Panc1 (cell line): ENCODE data around the gene ZNF407. TPM values are rescaled to one million over a fixed set of nuclear protein-coding genes. Genes with fewer than 3 reads are reported as not detected.

Experiments used
- ATAC-seq: fragments of 200-7000 bp; cut with Tn5 transposase; 2 replicates; pipeline ENCODE4 v1.9.1; 2020; ENCODE audit warnings: mild to moderate bottlenecking, moderate library complexity
- BruUV-seq: library from RNA; stranded (reverse); fragments of 400-500 nt; replicated peaks from 2 replicates; lab custom pipeline; 2021; lab: Mats Ljungman, UMichigan
- CTCF ChIA-PET: fragments of 300-600 bp; sonication (Branson Sonifier 250); formaldehyde crosslinking; loops from one replicate; lab custom pipeline; 2022; ENCODE audit warnings: antibody characterized with exemption; lab: Charles Lee
- POLR2A ChIA-PET: fragments of 300-600 bp; sonication (Branson Sonifier 250); formaldehyde crosslinking; loops from one replicate; lab custom pipeline; 2022; ENCODE audit warnings: antibody characterized with exemption; lab: Charles Lee
- DNase-seq: peaks from one replicate; pipeline ENCODE4 v3.0.0-alpha.2; 2010; ENCODE audit warnings: low read depth, low spot score
- H3K27ac ChIP-seq: 2 replicates; pipeline ENCODE4 v1.5.1; 2011; ENCODE audit warnings: mild to moderate bottlenecking, low read length, inconsistent platforms
- H3K27me3 ChIP-seq: fragments of 200-500 bp; sonication (Bioruptor generic); 2 replicates; pipeline ENCODE4 v1.6.0; 2014; ENCODE audit warnings: low read length, inconsistent platforms; ENCODE audit not compliant: control insufficient read depth, insufficient read depth
- H3K36me3 ChIP-seq: fragments of 200-500 bp; sonication (Bioruptor generic); 2 replicates; pipeline ENCODE4 v1.5.1; 2014; ENCODE audit warnings: inconsistent platforms, mild to moderate bottlenecking, low read length, moderate library complexity; ENCODE audit not compliant: control insufficient read depth, insufficient read depth
- H3K4me1 ChIP-seq: 2 replicates; pipeline ENCODE4 v1.5.1; 2011; ENCODE audit warnings: inconsistent platforms, mild to moderate bottlenecking, low read length, moderate library complexity; ENCODE audit not compliant: control insufficient read depth, insufficient read depth
- H3K4me3 ChIP-seq, 2 experiments: 2 replicates each; pipeline ENCODE4 v1.5.1; 2011 to 2012; ENCODE audit warnings: low read depth in 2 of 2, low read length in 2 of 2, mild to moderate bottlenecking in 2 of 2, inconsistent platforms in 1 of 2, moderate library complexity in 1 of 2
- H3K9me3 ChIP-seq: fragments of 200-500 bp; sonication (Bioruptor generic); 2 replicates; pipeline ENCODE4 v1.5.1; 2014; ENCODE audit warnings: low read depth, mild to moderate bottlenecking, inconsistent platforms, low read length, moderate library complexity; ENCODE audit not compliant: control insufficient read depth, insufficient read depth
- POLR2AphosphoS5 ChIP-seq: IDR thresholded peaks from 2 replicates; pipeline ENCODE4 v1.6.1; 2012; ENCODE audit warnings: mild to moderate bottlenecking, low read depth, low read length, moderate library complexity
- SIN3A ChIP-seq: IDR thresholded peaks from 2 replicates; pipeline ENCODE4 v1.6.1; 2012; ENCODE audit warnings: low read depth, mild to moderate bottlenecking, low read length, moderate library complexity, borderline replicate concordance; ENCODE audit not compliant: insufficient read depth
- TCF7L2 ChIP-seq: IDR thresholded peaks from 2 replicates; pipeline ENCODE4 v1.6.1; 2011; ENCODE audit warnings: mild to moderate bottlenecking, low read depth, low read length, inconsistent platforms
- in situ Hi-C: cut with HindIII; loops from 2 replicates; pipeline ENCODE4 v1.10.0; 2016; ENCODE audit warnings: low sequenced_read_pairs, low pct_unique_long_range_greater_than_20kb
- intact Hi-C: fragments of 100-400 bp; cut with micrococcal nuclease; formaldehyde crosslinking; loops from one replicate; pipeline ENCODE4 v1.10.0; 2022; ENCODE audit not compliant: unreplicated experiment
- total RNA-seq: library from RNA; stranded (reverse); gene quantifications from one replicate; pipeline ENCODE4 v1.2.1, GENCODE V29; 2021; ENCODE audit not compliant: unreplicated experiment
- TF ChIP-seq, protein P1 (sequence below), 2 experiments: IDR thresholded peaks; 2 replicates each; pipeline ENCODE4 v1.6.1; 2011 to 2012; ENCODE audit warnings: low read depth in 2 of 2, control low read depth in 1 of 2, low read length in 1 of 2, mild to moderate bottlenecking in 1 of 2, moderate library complexity in 1 of 2; ENCODE audit not compliant: insufficient read depth in 1 of 2
- TF ChIP-seq, protein P2 (sequence below): fragments of 450-650 bp; IDR thresholded peaks from 2 replicates; pipeline ENCODE4 v1.5.1; 2017; ENCODE audit warnings: mild to moderate bottlenecking

The ZNF407 gene
- total RNA-seq, 1 experiment from 2014 or later = 16.8 TPM

DNA sequence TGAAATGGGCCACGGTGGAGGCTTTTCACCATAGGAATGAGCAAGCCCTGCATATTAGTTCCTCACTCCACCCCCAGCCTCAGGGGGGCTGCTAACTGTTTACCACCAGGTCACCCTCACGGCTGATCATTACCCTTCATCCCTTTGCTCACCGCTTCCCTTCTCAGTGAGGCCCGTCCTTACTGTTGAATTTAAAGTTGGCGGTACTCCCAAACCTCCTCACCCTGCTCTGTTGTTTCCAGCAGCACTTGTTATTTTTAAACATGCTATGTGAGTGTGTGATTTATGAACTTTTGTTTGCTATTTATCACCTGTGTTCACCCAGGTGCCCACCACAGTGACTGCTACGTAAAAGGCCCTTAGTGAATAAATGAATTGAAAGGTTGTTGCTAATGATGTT is 243.6 kb downstream of the ZNF407 start:
- CTCF ChIA-PET = no interaction called here
- POLR2A ChIA-PET = interaction anchor here (0.8 kb wide), 1 partner anchor 15 kb away, joined by 3 read pairs; no protein-coding TSS in a partner anchor
- no peaks in the 10 kb centered on the region for H3K9me3 ChIP-seq
- no peaks in the 10 kb centered on the region for H3K27me3 ChIP-seq
- DNase-seq (no peak), ATAC-seq (no peak)
- intact Hi-C loops = no loop called here
- H3K27ac ChIP-seq = no peak overlapping the region
- no peak overlapping the region for H3K4me3 ChIP-seq
- no TSS peak for BruUV-seq
- H3K36me3 ChIP-seq = no peaks in the 10 kb centered on the region
- in situ Hi-C loops = no loop called here
- TF ChIP-seq, protein P1, sequence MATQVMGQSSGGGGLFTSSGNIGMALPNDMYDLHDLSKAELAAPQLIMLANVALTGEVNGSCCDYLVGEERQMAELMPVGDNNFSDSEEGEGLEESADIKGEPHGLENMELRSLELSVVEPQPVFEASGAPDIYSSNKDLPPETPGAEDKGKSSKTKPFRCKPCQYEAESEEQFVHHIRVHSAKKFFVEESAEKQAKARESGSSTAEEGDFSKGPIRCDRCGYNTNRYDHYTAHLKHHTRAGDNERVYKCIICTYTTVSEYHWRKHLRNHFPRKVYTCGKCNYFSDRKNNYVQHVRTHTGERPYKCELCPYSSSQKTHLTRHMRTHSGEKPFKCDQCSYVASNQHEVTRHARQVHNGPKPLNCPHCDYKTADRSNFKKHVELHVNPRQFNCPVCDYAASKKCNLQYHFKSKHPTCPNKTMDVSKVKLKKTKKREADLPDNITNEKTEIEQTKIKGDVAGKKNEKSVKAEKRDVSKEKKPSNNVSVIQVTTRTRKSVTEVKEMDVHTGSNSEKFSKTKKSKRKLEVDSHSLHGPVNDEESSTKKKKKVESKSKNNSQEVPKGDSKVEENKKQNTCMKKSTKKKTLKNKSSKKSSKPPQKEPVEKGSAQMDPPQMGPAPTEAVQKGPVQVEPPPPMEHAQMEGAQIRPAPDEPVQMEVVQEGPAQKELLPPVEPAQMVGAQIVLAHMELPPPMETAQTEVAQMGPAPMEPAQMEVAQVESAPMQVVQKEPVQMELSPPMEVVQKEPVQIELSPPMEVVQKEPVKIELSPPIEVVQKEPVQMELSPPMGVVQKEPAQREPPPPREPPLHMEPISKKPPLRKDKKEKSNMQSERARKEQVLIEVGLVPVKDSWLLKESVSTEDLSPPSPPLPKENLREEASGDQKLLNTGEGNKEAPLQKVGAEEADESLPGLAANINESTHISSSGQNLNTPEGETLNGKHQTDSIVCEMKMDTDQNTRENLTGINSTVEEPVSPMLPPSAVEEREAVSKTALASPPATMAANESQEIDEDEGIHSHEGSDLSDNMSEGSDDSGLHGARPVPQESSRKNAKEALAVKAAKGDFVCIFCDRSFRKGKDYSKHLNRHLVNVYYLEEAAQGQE (IDR thresholded peaks at IDR 0.05; ENCODE audit: insufficient read depth in 1 of 2, low read depth in 2 of 2, low read length in 1 of 2) = no peak
- TF ChIP-seq SIN3A (no peak), TCF7L2 (no peak), POLR2AphosphoS5 (no peak)
- TF ChIP-seq, protein P2, sequence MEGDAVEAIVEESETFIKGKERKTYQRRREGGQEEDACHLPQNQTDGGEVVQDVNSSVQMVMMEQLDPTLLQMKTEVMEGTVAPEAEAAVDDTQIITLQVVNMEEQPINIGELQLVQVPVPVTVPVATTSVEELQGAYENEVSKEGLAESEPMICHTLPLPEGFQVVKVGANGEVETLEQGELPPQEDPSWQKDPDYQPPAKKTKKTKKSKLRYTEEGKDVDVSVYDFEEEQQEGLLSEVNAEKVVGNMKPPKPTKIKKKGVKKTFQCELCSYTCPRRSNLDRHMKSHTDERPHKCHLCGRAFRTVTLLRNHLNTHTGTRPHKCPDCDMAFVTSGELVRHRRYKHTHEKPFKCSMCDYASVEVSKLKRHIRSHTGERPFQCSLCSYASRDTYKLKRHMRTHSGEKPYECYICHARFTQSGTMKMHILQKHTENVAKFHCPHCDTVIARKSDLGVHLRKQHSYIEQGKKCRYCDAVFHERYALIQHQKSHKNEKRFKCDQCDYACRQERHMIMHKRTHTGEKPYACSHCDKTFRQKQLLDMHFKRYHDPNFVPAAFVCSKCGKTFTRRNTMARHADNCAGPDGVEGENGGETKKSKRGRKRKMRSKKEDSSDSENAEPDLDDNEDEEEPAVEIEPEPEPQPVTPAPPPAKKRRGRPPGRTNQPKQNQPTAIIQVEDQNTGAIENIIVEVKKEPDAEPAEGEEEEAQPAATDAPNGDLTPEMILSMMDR = no peak
- H3K4me1 ChIP-seq = no peaks in the 10 kb centered on the region

DNA sequence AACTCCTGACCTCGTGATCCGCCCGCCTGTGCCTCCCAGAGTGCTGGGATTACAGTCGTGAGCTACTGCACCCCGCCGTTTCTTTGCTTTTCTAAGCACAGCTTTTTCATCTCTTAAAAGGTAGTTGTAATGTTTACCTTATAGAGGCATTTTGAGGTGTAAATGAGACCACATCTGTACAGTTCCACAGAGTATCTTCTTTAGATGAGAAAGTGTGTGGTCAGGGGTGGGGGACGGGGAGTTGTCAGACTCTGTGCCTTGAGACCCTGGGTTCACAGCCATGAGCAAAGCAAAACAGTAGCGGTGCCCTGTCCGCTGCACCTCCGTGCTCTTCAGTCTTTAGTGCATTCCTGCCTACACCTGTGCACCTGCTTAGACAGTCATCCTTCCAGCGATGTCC is 251.6 kb downstream of the ZNF407 start:
- Histone ChIP-seq H3K4me3 (no peak overlapping the region), H3K36me3 (no peaks in the 10 kb centered on the region), H3K27me3 (no peaks in the 10 kb centered on the region), H3K9me3 (no peaks in the 10 kb centered on the region), H3K27ac (no peak overlapping the region), H3K4me1 (no peaks in the 10 kb centered on the region)
- POLR2A ChIA-PET = interaction anchor here (0.9 kb wide), 1 partner anchor 11 kb away, joined by 3 read pairs; no protein-coding TSS in a partner anchor
- no peak for ATAC-seq
- BruUV-seq = no TSS peak
- no peak for DNase-seq
- TF ChIP-seq, protein P2 = no peak
- TF ChIP-seq POLR2AphosphoS5 (no peak), TCF7L2 (no peak), SIN3A (no peak)
- CTCF ChIA-PET = no interaction called here
- intact Hi-C loops = no loop called here
- in situ Hi-C loops = no loop called here
